ENCODE measurements around the gene SLC4A4.

Gene SLC4A4

DNA sequence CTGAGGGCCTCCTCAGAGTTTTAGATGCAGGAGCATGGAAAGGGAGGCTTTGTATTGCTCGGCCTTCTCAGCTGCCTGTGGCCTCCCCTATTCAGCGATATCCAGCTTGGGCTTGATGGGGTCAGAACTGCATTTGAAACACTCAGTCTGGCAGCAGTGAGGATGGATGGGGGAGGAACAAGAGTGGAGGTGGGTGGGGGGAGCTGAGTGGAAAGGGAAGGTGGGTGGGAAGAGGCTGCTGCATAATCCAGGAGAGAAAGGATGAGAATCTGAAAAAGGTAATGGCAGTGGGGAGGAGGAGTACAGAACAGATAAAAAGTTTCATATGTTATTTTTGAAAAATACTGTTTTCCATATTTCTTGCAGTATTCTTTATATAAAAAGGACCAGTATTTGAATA is 202.7 kb downstream of the SLC4A4 start:
- DNase-seq (ENCODE audit: low spot score) = peak; percentile 64

DNA sequence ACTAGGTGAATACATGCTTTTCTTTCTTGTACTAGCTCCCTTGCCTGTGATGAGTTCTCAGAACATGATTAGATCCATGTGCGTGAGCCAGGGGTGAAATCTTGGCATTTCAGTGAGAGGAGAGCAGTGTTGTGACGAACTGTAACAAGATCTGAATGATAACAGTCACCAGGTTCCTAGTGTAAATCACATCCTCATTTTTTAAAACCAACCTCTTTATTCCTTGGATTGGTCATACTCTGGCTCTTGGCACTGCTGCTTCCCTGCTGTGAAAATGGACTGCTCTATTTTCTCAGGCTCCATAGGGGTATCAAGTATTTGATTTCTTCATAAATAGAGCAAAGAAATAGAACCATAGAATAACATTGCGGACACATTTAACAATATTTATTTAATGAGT is 206.3 kb downstream of the SLC4A4 start:
- DNase-seq (ENCODE audit: low spot score) = no peak

DNA sequence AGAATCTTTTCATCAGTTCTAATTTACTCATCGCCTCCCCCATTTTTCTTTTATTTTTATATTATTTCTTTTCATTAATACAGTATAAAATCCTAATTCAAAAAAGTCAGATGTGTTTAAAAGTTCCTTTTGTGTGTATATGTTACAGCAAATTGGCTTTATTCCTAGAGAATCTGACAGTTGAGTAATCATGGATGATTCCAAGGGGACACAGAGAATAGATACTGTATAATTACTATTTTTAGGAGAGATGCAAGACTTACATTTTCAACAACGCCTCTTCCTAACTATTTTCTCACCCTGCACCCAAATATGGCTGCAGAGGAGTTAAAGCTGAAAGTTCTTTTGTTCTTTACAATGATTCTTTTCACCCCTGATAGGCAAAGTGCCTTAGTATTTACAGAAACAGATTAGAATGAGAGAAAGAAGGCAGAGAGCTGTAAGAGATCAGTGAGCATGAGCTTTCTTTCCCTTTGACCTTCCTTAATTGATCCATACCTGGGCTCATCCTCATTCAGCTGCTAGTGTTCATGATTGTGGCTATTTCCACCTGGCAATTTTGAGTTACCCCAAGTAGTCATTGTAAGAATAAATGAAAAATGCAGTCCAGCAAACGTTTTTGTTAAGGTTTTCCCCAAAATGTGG is 210.8 kb downstream of the SLC4A4 start:
- DNase-seq (ENCODE audit: low spot score) = no peak

DNA sequence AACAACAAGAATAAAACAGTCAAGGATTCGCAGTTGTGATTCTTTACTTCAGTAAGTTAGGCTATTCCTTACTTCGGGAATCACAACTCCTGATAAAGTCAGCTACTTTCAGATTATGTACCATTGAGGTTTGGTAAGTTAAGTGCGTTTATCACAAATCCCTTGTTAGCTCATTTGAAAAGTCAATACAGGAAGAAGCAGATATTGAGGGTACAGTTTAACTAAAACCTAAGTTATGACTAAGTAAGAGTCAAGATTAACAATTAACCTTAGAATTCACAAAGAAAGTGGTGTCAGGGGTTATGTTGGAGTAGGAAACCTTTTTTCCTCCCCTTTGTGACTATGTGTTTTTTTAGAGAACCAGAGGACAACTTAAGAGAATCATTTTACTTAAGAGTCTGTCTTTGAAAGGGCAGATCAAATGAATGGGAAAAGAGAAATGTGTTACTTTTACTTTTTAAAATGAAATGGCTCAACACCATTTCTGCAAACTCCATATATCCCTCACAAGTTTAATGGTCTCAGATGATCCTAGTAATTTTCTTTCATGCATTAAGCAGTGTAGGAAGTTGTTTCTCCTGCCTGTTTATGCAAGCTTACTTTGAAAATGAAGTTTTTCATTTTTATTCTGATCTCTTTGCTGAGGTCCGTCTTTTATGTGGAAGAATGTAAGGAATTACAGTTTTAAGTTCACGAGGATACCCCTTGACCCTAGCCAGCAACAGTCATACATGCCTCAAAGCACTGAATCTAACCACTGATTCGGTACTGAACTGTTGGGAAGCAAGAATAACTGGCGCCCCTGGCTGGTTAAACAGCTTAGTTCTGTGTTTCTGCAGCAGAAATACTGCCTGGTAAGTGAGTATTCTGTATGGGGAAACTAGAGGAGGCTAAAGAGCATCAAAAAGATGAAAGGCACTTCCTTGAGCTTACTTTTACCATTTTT is 211.7 kb downstream of the SLC4A4 start:
- no peak for DNase-seq (ENCODE audit: low spot score)

DNA sequence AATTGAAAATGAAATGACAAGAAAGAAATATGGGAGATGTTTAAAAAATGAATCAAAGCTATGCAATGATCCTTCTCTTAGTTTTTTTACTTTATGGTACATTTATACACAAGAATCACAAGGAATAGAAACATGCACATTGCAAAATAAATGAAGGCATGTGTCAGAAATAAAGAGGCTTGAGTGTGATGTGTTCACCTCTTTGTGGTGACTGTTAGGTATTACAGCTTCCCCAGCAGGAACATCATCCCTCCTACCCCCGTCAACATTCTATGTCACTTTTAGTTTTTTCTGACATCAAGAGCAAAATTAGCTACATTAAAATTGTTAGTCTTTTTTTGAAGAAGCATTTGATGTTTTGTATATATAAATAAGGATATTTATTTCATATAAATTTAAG is 214.8 kb downstream of the SLC4A4 start:
- DNase-seq (ENCODE audit: low spot score) = no peak

DNA sequence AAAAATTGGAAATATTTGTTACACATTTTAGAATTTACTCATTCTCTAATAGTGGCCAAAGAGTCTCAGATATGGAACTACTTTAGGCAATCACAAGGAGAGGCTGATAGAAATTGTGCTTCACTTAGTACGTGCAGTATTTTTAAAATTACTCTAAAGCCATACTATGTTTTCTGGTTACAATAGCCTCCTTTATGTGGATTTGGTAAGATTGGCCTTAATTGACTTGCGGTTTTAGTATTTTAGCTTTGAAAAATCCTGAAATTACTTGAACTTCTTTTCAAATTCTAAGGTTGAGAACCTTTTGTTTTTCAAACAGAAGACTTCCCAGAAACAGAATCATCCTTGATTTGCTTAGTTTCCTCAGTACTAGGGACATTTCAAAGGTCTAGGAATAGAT is 215.2 kb downstream of the SLC4A4 start:
- DNase-seq (ENCODE audit: low spot score) = no peak

DNA sequence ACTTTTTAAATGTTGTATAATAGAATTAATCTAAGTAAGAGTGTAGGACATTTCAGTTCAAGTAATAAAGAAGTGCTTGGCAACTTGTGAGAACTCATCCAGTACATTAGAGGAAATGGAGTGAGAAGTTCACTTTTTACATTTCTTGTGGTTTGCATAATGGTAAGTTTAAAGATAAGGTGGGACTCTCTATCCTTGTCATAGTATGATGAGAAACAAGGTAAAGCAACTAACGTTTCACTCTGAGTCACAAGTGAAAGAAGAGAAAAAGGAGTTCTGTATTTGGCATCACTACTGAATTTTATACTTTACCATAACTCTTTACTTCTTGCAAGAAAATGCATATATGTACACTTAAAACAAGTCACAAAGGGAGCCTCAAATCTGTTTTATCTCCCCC is 219.4 kb downstream of the SLC4A4 start:
- DNase-seq (ENCODE audit: low spot score) = no peak

DNA sequence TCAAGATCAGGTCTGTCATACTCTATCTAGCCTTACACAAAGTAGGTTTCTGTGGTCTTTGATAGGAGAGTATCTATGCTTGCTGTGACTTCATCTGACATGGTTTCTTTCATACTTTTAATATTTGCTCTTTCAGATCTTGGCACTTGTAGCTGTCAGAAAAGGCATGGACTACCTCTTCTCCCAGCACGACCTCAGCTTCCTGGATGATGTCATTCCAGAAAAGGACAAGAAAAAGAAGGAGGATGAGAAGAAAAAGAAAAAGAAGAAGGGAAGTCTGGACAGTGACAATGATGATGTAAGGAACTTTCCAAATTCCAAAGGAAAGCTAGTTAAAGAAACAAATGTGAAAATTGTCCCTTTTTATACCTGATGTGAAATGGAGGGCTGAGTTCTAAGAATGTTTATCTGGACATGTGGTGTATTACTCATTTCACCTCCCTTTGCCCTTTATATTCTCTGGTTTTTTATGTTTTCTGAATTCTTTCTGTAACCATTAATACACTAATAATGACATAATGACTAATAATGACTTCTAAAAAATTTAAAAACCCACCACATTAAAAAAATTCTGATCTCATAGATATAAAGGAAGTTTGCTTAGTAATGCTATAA is 221.2 kb downstream of the SLC4A4 start:
- DNase-seq (ENCODE audit: low spot score) = no peak

DNA sequence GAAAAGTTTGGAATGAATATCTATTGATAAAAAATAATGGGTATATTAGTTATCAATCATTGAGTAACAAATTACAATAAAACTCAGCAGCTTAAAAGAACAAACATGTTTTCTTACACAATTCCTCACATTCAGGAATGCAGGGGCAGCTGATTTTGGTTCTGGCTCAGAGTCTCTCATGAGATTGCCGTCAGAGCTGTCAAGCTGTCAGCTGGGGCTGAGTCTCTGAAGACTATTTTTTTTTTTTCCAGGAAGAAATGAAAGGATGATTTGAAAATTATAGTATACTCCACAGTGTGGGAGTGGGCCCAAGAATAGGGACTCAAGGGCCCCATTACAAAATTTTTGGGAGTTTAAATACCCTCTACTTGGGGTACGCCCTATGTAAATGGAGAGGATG is 226.0 kb downstream of the SLC4A4 start:
- DNase-seq (ENCODE audit: low spot score) = no peak

DNA sequence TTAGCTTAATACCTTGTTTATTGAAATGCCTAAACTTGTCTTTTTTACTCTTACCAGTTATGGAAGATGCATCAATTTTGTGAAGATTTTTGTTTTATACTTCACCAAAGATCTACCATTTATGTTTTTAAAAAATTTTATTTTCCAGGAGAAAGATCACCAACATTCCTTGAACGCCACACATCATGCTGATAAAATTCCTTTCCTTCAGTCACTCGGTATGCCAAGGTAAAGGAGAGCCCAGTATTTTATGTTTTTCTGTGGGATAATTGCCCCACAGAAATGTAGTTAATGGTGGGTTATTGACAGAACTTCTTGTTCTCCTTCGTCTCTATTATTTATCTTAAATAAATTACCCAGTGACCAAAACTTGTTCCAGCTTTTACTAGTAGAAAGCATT is 228.0 kb downstream of the SLC4A4 start:
- no peak for DNase-seq (ENCODE audit: low spot score)

DNA sequence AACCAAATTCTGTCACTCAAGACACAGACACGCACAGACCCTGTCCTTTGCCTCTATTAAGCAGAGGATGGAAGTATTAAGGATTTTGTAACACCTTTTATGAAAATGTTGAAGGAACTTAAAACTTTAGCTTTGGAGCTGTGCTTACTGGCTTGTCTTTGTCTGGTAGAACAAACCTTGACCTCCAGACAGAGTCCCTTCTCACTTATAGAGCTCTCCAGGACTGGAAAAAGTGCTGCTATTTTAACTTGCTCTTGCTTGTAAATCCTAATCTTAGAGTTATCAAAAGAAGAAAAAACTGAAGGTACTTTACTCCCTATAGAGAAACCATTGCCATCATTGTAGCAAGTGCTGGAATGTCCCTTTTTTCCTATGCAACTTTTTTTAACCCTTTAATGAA is 229.3 kb downstream of the SLC4A4 start:
- no peak for DNase-seq (ENCODE audit: low spot score)

DNA sequence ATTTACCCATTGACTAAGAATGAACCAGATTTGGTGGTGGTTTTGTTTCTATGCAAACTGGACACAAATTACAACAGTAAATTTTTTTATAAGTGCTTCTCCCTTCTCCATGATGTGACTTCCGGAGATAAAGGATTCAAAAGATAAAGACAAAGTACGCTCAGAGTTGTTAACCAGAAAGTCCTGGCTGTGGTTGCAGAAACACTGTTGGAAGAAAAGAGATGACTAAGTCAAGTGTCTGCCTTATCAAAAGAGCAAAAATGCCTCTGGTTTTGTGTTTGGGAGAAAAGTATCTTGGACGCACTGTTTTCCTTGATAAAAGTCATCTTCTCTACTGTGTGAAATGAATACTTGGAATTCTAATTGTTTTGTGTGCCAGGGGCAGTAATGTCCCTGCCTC is 231.7 kb downstream of the SLC4A4 start:
- DNase-seq (ENCODE audit: low spot score) = no peak

DNA sequence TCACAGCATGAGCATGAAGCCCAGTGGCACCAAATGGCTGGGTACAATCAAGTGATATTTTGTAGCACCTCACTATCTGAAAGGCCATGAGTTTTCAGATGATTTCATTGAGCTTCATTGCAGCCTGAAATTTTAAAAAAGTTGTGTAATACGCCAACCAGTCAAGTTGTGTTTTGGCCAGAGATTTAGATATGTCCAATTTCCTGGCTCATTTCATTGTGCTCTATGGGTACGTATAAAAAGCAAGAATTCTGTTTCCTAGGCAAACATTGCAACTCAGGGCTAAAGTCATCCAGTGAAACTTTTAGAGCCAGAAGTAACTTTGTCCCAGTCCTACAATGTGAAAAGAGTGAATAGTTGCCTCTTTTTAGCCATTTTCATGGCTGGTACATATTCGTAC is 232.5 kb downstream of the SLC4A4 start:
- DNase-seq (ENCODE audit: low spot score) = no peak

DNA sequence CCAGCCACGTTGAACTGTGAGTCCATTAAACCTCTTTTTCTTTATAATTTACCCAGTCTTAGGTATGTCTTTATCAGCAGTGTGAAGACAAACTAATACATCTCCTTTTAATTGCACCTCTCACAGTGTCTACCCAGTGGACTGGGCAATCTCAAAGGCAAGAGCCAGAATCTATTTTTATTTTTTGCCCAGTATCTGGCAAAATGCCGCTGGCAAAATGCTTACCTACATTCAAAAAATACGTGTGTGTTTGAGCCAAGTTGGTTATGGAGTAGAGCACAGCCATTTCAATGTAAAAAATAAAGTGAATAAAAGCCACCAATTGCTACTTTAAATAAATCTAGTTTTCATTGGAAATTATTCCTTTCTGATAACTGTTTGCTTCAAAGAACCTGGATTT is 245.2 kb downstream of the SLC4A4 start:
- DNase-seq (ENCODE audit: low spot score) = no peak

DNA sequence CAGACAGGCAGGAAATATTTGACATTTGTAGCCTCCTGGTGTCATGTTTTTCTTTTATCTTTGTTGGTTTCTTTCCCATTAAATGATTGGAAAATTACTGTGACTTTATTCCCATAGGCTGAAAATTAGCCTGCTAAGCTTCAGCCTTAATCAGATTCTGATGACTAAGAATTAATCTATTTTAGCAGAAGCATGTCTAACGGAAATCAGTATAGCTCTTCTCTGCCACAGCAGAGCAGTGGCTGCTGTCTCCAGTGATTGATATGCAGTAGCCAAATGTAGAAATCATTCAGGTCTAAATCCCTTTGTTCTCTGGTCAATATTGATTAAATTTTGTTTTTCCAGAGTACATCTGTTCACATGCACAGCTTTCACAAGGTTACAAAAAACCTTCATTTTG is 245.8 kb downstream of the SLC4A4 start:
- DNase-seq (ENCODE audit: low spot score) = peak; percentile 8

DNA sequence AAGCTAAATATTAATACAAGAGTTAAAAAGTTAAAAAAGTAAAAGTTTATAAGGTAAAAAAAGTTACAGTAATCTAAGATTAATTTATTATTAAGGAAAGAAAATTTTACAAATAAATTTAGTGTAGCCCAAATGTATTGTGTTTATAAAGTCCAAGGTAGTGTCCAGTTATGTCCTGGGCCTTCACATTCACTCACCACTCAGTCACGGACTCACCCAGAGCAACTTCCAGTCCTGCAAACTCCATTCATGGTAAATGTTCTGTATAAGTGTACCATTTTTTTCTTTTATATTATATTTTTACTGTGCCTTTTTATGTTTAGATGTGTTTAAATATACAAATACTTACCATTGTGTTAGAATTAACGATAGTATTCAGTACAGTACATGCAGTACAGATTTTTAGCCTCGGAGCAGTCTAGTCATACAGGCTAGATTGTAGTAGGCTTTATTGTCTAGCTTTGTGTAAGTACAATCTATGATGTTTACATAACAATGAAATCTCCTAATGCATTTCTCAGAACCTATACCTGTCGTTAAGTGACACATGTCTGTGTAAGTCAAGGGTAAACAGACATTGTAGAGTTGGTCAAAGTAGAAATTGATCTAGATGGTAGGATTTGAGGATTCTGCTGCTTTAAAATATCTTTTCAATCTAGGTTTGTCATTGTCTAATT is 247.4 kb downstream of the SLC4A4 start:
- no peak for DNase-seq (ENCODE audit: low spot score)

DNA sequence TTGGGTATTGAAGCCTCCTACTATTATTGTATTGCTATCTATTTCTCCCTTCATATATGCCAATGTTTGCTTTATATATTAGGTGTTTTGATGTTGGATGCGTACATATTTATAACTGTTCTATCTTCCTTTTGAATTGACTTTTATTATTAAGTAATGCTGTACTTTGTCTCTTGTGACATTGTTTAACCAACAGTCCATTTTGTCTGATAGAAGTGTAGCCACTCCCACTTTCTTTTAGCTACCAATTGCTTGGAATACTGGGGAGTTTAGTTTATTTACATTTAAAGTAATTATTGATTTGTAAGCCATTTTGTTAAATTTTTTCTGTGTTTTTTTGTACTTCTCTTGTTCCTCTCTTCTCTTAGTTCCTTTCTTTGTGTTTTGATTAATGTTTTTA is 249.2 kb downstream of the SLC4A4 start:
- no peak for DNase-seq (ENCODE audit: low spot score)

DNA sequence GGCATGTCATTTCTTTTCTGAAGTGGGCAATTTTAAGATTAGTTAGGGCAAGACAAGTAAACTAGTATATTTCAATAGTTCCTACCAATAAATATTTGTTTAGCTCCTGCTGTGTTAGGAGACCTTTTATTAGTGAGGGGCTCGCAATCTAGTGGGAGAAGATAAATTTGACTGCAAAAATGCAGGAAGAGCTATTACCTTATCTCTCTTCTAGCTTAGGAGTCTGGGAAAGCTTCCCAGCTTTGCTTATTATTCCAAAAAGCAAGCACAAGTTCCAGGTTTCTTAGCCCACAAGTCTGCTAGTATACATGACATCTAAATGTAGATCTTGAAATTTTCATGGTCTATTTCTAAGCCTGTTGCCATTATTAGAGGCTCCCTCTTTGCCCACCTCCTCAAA is 254.0 kb downstream of the SLC4A4 start:
- DNase-seq (ENCODE audit: low spot score) = no peak

DNA sequence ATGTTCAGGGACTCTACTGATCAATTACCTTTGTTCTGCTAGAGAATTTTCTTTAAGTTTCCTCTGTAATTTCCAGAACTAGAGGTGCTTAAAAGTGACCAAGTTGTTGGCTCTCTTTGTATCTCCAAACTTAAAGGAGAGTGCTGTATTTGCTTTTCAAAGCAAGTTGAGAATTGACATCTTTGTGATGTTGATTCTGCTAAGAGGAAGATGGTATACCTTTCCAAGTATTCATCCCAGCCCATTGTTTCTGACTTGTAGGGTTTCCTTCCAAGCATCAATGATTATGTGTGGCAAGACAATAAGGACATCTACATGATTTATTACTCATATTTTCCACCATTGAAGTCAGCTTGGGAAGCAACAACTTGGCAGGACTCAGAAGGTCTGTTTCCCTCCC is 254.5 kb downstream of the SLC4A4 start:
- DNase-seq (ENCODE audit: low spot score) = no peak

DNA sequence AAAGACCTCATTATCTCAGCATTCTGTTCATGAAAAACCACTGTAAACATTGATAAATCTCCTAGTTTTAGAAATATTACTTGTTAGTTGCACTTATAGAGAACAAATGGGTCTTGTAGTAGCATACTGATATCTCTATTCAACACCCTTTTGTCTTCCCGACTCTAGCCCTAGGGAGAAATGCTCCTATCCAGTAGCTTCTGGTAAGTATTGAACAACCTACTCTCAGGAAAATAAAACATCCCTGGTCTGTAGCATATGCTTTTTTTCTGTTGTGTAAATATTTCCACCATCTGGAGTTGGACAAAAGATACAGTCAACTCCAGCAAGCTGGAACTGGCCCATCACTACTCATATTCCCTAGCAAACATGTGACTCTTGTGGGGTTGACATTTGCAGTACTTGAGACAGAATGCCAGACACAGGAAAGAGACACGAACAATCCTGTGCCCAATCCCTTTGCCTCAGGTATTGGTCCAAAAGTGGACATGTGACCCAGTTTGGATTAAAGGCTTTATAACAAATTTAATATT is 256.8 kb downstream of the SLC4A4 start:
- no peak for DNase-seq (ENCODE audit: low spot score)

DNA sequence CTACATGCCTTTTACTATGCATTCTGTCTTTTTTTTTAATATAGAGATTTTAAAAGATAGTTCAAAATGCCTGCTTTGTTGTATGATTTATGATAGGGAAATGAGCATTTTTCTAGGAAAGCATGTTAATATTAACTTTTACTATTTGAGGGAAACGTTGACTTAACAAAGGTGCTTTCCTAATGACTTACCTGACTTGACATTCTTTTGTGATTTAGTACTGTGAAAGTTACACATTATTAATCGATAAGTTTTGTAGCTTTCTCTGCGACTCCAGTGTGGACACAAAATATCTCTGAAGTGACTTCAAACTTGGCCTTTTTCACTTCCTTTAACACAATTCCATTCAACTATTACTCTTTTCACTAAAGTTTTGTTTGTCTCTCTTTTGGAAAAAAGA is 260.8 kb downstream of the SLC4A4 start:
- DNase-seq (ENCODE audit: low spot score) = no peak

DNA sequence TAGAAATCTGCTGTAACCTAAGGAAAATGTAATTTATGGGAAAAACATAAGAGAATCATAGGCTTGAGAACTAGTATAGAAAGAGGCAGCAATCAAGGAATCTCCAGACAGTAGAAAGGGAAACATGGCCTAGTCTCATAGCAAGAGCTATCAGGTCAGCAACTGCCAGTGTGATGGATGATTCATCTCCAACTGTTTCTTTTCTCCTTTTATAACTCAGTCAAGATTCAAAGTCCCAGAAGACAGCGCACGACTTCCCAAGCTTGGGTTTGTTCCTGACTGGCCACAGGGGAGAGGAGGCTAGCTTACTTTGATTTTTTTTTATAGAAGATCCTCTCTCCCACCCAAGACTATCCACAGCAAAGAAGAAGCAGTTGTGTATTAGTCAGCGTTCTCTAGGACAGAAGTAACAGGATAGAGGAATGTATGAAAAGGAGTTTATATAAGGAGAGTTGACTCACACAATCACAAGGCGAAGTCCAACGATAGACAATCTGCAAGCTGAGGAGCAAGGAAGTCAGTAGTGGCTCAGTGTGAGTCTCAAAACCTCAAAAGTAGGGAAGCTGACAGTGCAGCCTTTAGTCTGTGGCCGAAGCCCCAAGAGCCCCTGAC is 263.6 kb downstream of the SLC4A4 start:
- DNase-seq (ENCODE audit: low spot score) = no peak

Data from putamen (tissue), 1 donor.